ENCODE measurements around the gene FBXW11.

- TF ChIP-seq EP300 (IDR thresholded peaks at IDR 0.05) (no peak), CTCF (IDR thresholded peaks at IDR 0.05) (no peak)
Measured at GRCh38 chr5:171891595-171891994, 114.8 kb downstream of the FBXW11 start.
